SU-DHL-6 (cell line): Measurements from ENCODE around the gene PBXIP1.

Experiments used
- H2AFZ ChIP-seq: fragments of 200-600 bp; sonication (generic); 2 replicates; pipeline ENCODE4 v1.6.1; 2014; ENCODE audit warnings: low read depth, mild to moderate bottlenecking, moderate library complexity, mixed read lengths, antibody characterized with exemption, low read length; ENCODE audit not compliant: severe bottlenecking
- H3F3A ChIP-seq: fragments of 200-600 bp; shearing (Covaris generic); 2 replicates; pipeline ENCODE4 v1.6.0; 2016; ENCODE audit warnings: antibody characterized with exemption, mild to moderate bottlenecking; ENCODE audit not compliant: insufficient read depth
- H3K27ac ChIP-seq: fragments of 200-600 bp; sonication (generic); 2 replicates; pipeline ENCODE4 v1.5.1; 2016; ENCODE audit warnings: low read depth, mild to moderate bottlenecking, low read length, moderate library complexity, mixed read lengths
- H3K27me3 ChIP-seq: fragments of 200-600 bp; sonication (generic), shearing (Covaris generic); 2 replicates; pipeline ENCODE4 v1.6.0; 2014; ENCODE audit warnings: mild to moderate bottlenecking, low read length
- H3K36me3 ChIP-seq: fragments of 200-600 bp; sonication (generic); 2 replicates; pipeline ENCODE4 v1.6.1; 2014; ENCODE audit warnings: mild to moderate bottlenecking, low read length, mixed read lengths
- H3K4me2 ChIP-seq: fragments of 300-600, 200-600 bp; shearing (Covaris generic), sonication (generic); 2 replicates; pipeline ENCODE4 v1.6.0; 2014; ENCODE audit warnings: low read length, low read depth, mild to moderate bottlenecking; ENCODE audit not compliant: poor library complexity, severe bottlenecking
- H3K4me3 ChIP-seq: fragments of 200-600 bp; sonication (generic); 2 replicates; pipeline ENCODE4 v1.5.1; 2014; ENCODE audit warnings: antibody characterized with exemption, low read length, mild to moderate bottlenecking, mixed read lengths; ENCODE audit not compliant: insufficient read depth, poor library complexity, severe bottlenecking
- H3K79me2 ChIP-seq: fragments of 200-600 bp; sonication (generic); 2 replicates; pipeline ENCODE4 v1.6.1; 2014; ENCODE audit warnings: mild to moderate bottlenecking, low read length, moderate library complexity; ENCODE audit not compliant: insufficient read depth
- H3K9ac ChIP-seq: fragments of 200-600 bp; sonication (generic); 2 replicates; pipeline ENCODE4 v1.7.0; 2014; ENCODE audit warnings: mild to moderate bottlenecking, low read length
- H3K9me2 ChIP-seq: fragments of 200-600 bp; sonication (generic); replicated peaks from 2 replicates; pipeline ENCODE4 v1.6.1; 2014; ENCODE audit warnings: low read length; ENCODE audit not compliant: insufficient read depth
- H3K9me3 ChIP-seq: fragments of 200-600 bp; sonication (generic); 2 replicates; pipeline ENCODE4 v1.6.1; 2014; ENCODE audit warnings: low read length, mixed read lengths; ENCODE audit not compliant: insufficient read depth
- H4K20me1 ChIP-seq: fragments of 200-600 bp; sonication (generic); 2 replicates; pipeline ENCODE4 v1.6.1; 2014; ENCODE audit warnings: low read depth, mild to moderate bottlenecking, antibody characterized with exemption, low read length, moderate library complexity, mixed read lengths
- EZH2phosphoT487 ChIP-seq: fragments of 200-600 bp; sonication (generic), shearing (Covaris generic); conservative IDR thresholded peaks from 2 replicates; pipeline ENCODE4 v1.6.1; 2018; ENCODE audit warnings: mild to moderate bottlenecking, antibody characterized with exemption, low read length, moderate library complexity, mixed read lengths
- TF ChIP-seq, protein P1 (sequence below): fragments of 200-600 bp; sonication (generic); IDR thresholded peaks from one replicate; pipeline ENCODE4 v1.5.1; 2017; ENCODE audit warnings: antibody characterized with exemption, mild to moderate bottlenecking, low read length, moderate library complexity; ENCODE audit not compliant: insufficient read depth, poor library complexity, severe bottlenecking

Gene PBXIP1

GRCh38 chr1:154925335-154926170, 30.3 kb downstream of the PBXIP1 start:
- Histone ChIP-seq H3F3A (peaks cover 4% of the 10 kb centered on the region; the same call in 1 of the 2 replicates), H3K4me3 (no peak overlapping the region), H3K4me2 (no peak overlapping the region), H3K36me3 (peaks cover 5% of the 10 kb centered on the region; the same call in 1 of the 2 replicates), H4K20me1 (no peaks in the 10 kb centered on the region), H3K27ac (no peak overlapping the region), H3K9me3 (no peaks in the 10 kb centered on the region), H2AFZ (no peak overlapping the region), H3K9ac (no peak overlapping the region), H3K9me2 (no peaks in the 10 kb centered on the region), H3K79me2 (no peaks in the 10 kb centered on the region), H3K27me3 (no peaks in the 10 kb centered on the region)
- TF ChIP-seq, protein P1, sequence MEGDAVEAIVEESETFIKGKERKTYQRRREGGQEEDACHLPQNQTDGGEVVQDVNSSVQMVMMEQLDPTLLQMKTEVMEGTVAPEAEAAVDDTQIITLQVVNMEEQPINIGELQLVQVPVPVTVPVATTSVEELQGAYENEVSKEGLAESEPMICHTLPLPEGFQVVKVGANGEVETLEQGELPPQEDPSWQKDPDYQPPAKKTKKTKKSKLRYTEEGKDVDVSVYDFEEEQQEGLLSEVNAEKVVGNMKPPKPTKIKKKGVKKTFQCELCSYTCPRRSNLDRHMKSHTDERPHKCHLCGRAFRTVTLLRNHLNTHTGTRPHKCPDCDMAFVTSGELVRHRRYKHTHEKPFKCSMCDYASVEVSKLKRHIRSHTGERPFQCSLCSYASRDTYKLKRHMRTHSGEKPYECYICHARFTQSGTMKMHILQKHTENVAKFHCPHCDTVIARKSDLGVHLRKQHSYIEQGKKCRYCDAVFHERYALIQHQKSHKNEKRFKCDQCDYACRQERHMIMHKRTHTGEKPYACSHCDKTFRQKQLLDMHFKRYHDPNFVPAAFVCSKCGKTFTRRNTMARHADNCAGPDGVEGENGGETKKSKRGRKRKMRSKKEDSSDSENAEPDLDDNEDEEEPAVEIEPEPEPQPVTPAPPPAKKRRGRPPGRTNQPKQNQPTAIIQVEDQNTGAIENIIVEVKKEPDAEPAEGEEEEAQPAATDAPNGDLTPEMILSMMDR = no peak
- TF ChIP-seq EZH2phosphoT487 = no peak

DNA sequence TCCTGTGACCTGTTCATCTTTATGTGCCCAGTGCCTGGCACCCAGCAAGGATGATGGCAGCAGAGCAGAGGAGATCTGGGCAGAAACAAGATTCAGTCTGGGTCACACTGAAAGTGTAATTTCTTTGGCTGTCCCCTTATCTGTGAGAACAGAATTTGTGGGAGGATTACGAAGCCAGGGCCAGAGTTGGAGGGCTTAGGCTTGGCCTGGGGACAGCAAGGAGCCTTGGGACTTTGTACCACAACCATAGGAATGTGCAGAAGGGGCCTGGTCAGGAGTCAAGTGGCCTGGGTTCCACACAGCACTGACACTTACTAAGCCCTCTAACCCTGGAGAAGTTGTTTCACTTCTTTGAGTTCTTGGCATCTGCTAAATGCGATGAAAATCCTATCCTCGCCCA, 32.2 kb downstream of the PBXIP1 start:
- Histone ChIP-seq H3K4me3 (no peak overlapping the region), H2AFZ (no peak overlapping the region), H3K27ac (no peak overlapping the region), H3K9ac (no peak overlapping the region), H4K20me1 (no peaks in the 10 kb centered on the region), H3F3A (peaks cover 4% of the 10 kb centered on the region; the same call in 1 of the 2 replicates), H3K9me2 (no peaks in the 10 kb centered on the region), H3K27me3 (no peaks in the 10 kb centered on the region), H3K36me3 (peaks cover 5% of the 10 kb centered on the region; the same call in 1 of the 2 replicates), H3K79me2 (no peaks in the 10 kb centered on the region), H3K4me2 (no peak overlapping the region), H3K9me3 (no peaks in the 10 kb centered on the region)
- no peak for TF ChIP-seq EZH2phosphoT487
- TF ChIP-seq, protein P1 = no peak

GRCh38 chr1:154913273-154913672, 42.6 kb downstream of the PBXIP1 start:
- Histone ChIP-seq H3K36me3 (no peaks in the 10 kb centered on the region), H3K27ac (no peak overlapping the region), H4K20me1 (no peaks in the 10 kb centered on the region), H3K4me2 (no peak overlapping the region), H3F3A (no peaks in the 10 kb centered on the region), H3K9me2 (no peaks in the 10 kb centered on the region), H2AFZ (no peak overlapping the region), H3K27me3 (no peaks in the 10 kb centered on the region), H3K9me3 (peaks cover 7% of the 10 kb centered on the region; the same call in 1 of the 2 replicates), H3K79me2 (no peaks in the 10 kb centered on the region), H3K4me3 (no peak overlapping the region), H3K9ac (no peak overlapping the region)
- TF ChIP-seq, protein P1 = no peak
- no peak for TF ChIP-seq EZH2phosphoT487
